TTC549 (cell line): Measurements from ENCODE around the gene CDK2.

Experiments
- FAIRE-seq: peaks from 2 replicates; lab custom pipeline; 2012; peaks lifted over from hg19 to GRCh38; lab: Jason Lieb, UNC

Gene CDK2

DNA sequence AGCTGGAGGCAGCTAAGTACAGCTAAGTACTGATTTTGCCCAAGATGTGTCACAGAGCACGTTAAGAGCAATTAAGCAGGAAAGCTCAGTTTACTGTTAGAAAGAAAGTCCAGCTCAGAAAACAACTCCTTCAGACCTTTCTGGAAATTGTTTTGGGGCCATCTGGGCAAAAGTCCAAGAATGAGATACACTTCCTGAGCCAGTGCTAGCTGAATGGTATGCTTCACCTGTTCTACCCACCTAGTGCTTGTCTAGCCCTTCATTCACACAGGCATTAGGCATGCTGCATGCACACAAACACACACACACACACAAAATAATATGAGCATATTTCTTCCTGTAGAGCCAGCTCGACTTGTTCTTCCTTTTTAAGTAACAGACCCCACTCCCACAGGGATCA is 47.6 kb downstream of the CDK2 start:
- no peak for FAIRE-seq

DNA sequence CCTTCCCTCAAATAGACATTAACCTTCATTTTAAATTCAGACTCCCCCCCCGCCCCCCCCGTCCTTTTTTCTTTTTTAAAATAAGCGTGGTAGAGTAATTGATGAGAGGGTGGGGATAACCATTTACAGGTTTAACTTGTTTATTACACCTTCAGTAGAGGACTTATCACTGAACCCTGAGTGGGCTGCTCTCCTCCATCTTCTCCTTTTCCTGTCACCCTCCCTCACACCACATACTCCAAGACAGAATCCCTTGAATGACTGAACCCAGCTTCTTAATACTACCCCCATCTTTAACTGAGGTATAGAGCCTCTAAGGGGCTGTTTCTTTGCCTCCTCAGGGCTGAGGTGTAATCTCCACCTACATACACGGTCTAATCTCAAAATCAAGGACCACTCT is 50.6 kb downstream of the CDK2 start:
- no peak for FAIRE-seq

DNA sequence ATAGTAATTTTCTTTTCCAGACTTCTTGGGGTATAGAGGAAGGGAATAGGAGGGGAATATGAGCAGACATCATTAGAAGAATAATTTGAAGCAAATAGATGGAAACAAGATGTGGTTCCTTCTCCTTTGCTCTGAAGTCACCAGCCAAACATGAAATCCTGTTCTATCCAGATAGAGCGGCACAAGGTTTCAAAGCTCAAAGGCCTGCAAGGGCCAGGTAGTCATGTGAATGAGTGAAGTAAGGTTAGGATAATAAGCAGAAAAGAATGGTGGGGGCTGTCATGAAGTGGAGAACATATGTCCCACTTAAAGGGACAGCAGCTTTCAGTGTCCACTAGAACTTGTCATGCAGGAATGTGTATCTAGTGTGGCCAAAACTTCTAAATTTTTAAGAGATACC is 51.7 kb downstream of the CDK2 start:
- FAIRE-seq, result no peak

DNA sequence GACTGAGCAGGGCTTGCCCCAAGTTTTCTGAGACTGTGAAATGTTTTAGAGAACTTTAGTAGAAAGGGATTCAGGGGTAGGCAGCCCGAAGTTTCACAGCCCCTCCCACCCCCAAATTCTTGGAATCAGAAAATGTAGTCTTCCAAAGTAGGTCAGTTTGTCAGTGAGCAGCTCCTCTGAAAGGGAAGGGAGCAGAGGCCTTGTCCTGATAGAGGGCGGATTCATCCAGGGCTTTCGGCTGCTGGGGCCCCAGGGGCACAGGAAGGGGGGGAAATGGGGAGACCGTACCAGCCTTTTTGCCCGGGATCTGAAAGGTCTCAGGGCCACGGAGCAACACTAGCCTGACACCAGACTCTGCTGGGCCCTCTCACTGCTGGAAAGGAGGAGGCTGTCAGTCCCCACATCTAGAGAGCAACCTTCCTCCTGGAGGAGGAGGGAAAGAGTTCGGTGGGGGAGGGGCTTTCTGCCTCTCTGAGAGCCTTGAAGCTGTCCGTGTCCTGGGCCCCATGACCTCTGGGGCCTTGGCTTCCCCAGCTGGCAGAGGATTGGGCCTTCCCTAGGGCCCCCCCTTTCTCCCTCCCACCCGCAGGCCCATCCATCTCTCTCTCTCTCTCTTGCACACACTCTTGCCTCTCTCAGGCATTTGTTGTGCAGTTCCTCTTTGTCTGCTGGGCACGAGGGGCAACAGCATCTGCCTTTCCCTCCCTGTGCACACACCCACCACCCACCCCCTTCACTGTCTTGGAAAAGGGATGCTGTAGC is 54.0 kb downstream of the CDK2 start, which contains the start of gene IKZF4:
Gene IKZF4 (plus strand): TSS at position 621 of the 762 bp plus-strand sequence. CDS start 451 bp downstream, outside the sequence.
- FAIRE-seq, result no peak

DNA sequence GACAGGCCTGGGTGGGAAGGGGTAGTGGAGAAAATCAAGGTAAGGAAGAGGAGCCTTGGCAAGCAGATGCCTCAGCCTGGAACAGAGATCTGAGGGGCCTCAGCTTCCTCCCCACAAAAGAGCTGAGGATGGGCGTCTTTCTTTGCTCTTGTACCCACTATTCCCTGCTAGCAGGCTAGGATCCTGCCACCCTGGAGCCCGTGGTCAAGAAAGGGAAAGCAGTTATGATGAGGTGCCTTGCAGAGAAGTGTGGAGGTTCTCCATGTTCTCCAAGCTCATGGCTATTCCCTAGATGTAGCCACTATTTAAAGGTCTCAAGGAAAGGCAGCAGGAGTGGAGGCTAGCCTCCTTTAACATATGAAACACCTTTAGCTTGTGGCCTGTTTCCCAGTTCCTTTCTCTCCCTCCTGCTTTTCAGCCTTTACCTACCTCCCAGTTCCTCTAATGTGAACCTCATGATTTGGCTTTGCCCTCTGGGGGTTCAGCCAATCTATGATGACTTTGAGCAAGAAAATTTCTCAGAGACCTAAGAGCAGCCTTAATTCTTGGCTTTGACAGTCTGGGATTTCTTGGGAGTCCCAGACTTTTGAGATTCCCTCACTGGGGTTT is 55.4 kb downstream of the CDK2 start:
- no peak for FAIRE-seq
